HCT116 (cell line): ENCODE results near the gene SAMD15.

Source experiments
- POLR2A ChIP-seq: IDR thresholded peaks from 2 replicates; pipeline ENCODE4 v1.7.0; 2011; ENCODE audit warnings: borderline replicate concordance; ENCODE audit not compliant: insufficient read depth, insufficient read length; ENCODE audit errors: extremely low read depth
- POLR2AphosphoS5 ChIP-seq: IDR thresholded peaks from 2 replicates; pipeline ENCODE4 v1.6.1; 2011; ENCODE audit warnings: mild to moderate bottlenecking, low read depth, low read length, moderate library complexity
- ZNF274 ChIP-seq: fragments of 200-500 bp; sonication (Bioruptor generic); IDR thresholded peaks from 2 replicates; pipeline ENCODE4 v1.6.1; 2014; ENCODE audit warnings: mild to moderate bottlenecking, low read depth, low read length, inconsistent platforms

- no peak for TF ChIP-seq ZNF274
- TF ChIP-seq POLR2AphosphoS5: no peak
- TF ChIP-seq POLR2A: no peak
Measured at GRCh38 chr14:77343662-77344061, 33.5 kb upstream of the SAMD15 start.
